Astrocyte (in vitro differentiated cells and primary cell): ENCODE data around the gene BARHL2. TPM values are rescaled to one million over a fixed set of nuclear protein-coding genes. Genes with fewer than 3 reads are reported as not detected.

Experiments used
- DNase-seq: peaks from one replicate; pipeline ENCODE4 v3.0.0-alpha.2; 2010; ENCODE audit warnings: low read depth
- FAIRE-seq: peaks from 2 replicates; lab custom pipeline; 2011; peaks lifted over from hg19 to GRCh38; lab: Jason Lieb, UNC
- H2AFZ ChIP-seq: 2 replicates; pipeline ENCODE4 v1.6.0; 2012; ENCODE audit warnings: low read depth, low read length, inconsistent platforms
- H3K27ac ChIP-seq: 2 replicates; pipeline ENCODE4 v1.5.1; 2011; ENCODE audit warnings: low read depth, low read length, inconsistent platforms
- H3K27me3 ChIP-seq: 2 replicates; pipeline ENCODE4 v1.6.0; 2011; ENCODE audit warnings: low read length, inconsistent platforms; ENCODE audit not compliant: insufficient read depth
- H3K36me3 ChIP-seq: 2 replicates; pipeline ENCODE4 v1.5.1; 2011; ENCODE audit warnings: low read length, inconsistent platforms; ENCODE audit not compliant: insufficient read depth
- H3K4me1 ChIP-seq: 2 replicates; pipeline ENCODE4 v1.5.1; 2011; ENCODE audit warnings: low read length, inconsistent platforms; ENCODE audit not compliant: insufficient read depth
- H3K4me2 ChIP-seq: 2 replicates; pipeline ENCODE4 v1.6.0; 2012; ENCODE audit warnings: low read length, inconsistent platforms
- H3K4me3 ChIP-seq: 2 replicates; pipeline ENCODE4 v1.5.1; 2011; ENCODE audit warnings: low read depth, mild to moderate bottlenecking, low read length, inconsistent platforms; ENCODE audit not compliant: insufficient read depth
- H3K79me2 ChIP-seq: 2 replicates; pipeline ENCODE4 v1.6.0; 2012; ENCODE audit warnings: mild to moderate bottlenecking, low read length, inconsistent platforms; ENCODE audit not compliant: insufficient read depth
- H3K9ac ChIP-seq: 2 replicates; pipeline ENCODE4 v1.6.0; 2012; ENCODE audit warnings: mild to moderate bottlenecking, low read length, inconsistent platforms
- H3K9me3 ChIP-seq: 2 replicates; pipeline ENCODE4 v1.5.1; 2012; ENCODE audit warnings: low read depth, mild to moderate bottlenecking, low read length, inconsistent platforms; ENCODE audit not compliant: insufficient read depth
- H4K20me1 ChIP-seq: 2 replicates; pipeline ENCODE4 v1.6.0; 2012; ENCODE audit warnings: low read length, inconsistent platforms; ENCODE audit not compliant: insufficient read depth
- H3K27ac Mint-ChIP-seq: one replicate; pipeline ENCODE4 v1.8.0; 2021; ENCODE audit warnings: mild to moderate bottlenecking, mixed read lengths; ENCODE audit not compliant: unreplicated experiment
- H3K27me3 Mint-ChIP-seq: one replicate; pipeline ENCODE4 v1.8.0; 2021; ENCODE audit warnings: low read depth, mixed read lengths; ENCODE audit not compliant: unreplicated experiment
- H3K36me3 Mint-ChIP-seq: one replicate; pipeline ENCODE4 v1.8.0; 2021; ENCODE audit warnings: low read depth, mixed read lengths; ENCODE audit not compliant: unreplicated experiment
- H3K4me1 Mint-ChIP-seq: one replicate; pipeline ENCODE4 v1.8.0; 2021; ENCODE audit warnings: low read depth, mixed read lengths; ENCODE audit not compliant: unreplicated experiment
- H3K4me3 Mint-ChIP-seq: one replicate; pipeline ENCODE4 v1.8.0; 2021; ENCODE audit warnings: mild to moderate bottlenecking, moderate library complexity, mixed read lengths; ENCODE audit not compliant: unreplicated experiment
- H3K9me3 Mint-ChIP-seq: one replicate; pipeline ENCODE4 v1.8.0; 2021; ENCODE audit warnings: mild to moderate bottlenecking, mixed read lengths; ENCODE audit not compliant: unreplicated experiment
- EZH2 ChIP-seq: IDR thresholded peaks from 2 replicates; pipeline ENCODE4 v1.6.1; 2012; ENCODE audit warnings: mild to moderate bottlenecking, low read length, inconsistent platforms; ENCODE audit not compliant: insufficient read depth
- total RNA-seq: library from RNA; stranded (reverse); gene quantifications from 2 replicates; pipeline ENCODE4 v1.2.1, GENCODE V29; 2021
- TF ChIP-seq, protein P1 (sequence below): IDR thresholded peaks from 2 replicates; pipeline ENCODE4 v1.5.1; 2011; ENCODE audit warnings: low read depth, mild to moderate bottlenecking, inconsistent platforms, low read length, moderate library complexity; ENCODE audit not compliant: insufficient read depth

The BARHL2 gene
- total RNA-seq, 1 donor from 2014 or later, result not detected

DNA sequence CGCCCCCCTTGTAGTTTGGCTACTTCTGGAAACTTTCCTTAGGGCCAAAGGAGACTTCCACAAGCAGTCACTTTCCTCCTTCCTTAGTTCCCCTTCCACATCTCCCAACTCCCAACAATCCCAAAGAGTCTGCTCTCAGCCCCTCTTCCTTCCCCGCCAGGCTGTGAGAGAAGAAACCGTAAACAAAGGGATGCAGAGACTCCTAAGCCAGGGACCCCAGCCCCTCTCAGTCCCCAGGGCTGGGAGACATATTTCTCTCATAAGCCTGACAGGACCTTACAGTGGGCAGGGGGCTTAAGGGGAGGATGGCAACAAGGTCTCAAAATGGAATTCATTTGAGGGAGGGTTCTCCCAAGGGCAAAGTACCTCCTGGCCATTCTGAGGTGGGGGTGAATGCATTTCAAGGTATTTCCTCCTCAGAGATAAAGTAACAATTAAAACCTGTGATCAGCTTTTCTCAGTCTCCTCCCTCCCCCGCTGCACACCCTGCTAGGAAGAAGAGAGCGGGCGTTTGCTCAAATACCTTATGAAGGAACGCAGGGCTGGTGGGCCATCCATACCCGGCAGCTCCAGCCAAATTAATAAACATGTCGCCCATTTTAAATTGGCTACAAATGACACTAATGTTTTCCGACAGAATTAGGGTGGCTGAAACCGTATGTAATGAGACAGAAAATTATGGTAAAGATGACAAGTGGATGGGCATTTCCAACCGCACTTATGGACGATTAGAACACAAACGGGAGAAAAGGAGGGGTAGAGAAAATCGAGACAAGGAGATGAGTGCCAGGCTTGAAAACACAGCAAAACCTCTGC lies 4.0 kb downstream of the BARHL2 start:
- Histone ChIP-seq H4K20me1 (no peaks in the 10 kb centered on the region), H3K4me2 (no peak overlapping the region), H3K36me3 (no peaks in the 10 kb centered on the region), H3K27ac (no peak overlapping the region), H3K4me3 (no peak overlapping the region), H3K79me2 (no peaks in the 10 kb centered on the region), H3K9ac (no peak overlapping the region), H3K9me3 (no peaks in the 10 kb centered on the region), H2AFZ (no peak overlapping the region), H3K4me1 (no peaks in the 10 kb centered on the region), H3K27me3 (peaks cover 91% of the 10 kb centered on the region)
- Mint-ChIP-seq H3K27me3 (peaks cover 88% of the 10 kb centered on the region), H3K4me1 (peaks cover 4% of the 10 kb centered on the region), H3K27ac (no peak overlapping the region), H3K36me3 (peaks cover 1% of the 10 kb centered on the region), H3K9me3 (peaks cover 5% of the 10 kb centered on the region), H3K4me3 (no peak overlapping the region)
- no peak for FAIRE-seq
- TF ChIP-seq, protein P1, sequence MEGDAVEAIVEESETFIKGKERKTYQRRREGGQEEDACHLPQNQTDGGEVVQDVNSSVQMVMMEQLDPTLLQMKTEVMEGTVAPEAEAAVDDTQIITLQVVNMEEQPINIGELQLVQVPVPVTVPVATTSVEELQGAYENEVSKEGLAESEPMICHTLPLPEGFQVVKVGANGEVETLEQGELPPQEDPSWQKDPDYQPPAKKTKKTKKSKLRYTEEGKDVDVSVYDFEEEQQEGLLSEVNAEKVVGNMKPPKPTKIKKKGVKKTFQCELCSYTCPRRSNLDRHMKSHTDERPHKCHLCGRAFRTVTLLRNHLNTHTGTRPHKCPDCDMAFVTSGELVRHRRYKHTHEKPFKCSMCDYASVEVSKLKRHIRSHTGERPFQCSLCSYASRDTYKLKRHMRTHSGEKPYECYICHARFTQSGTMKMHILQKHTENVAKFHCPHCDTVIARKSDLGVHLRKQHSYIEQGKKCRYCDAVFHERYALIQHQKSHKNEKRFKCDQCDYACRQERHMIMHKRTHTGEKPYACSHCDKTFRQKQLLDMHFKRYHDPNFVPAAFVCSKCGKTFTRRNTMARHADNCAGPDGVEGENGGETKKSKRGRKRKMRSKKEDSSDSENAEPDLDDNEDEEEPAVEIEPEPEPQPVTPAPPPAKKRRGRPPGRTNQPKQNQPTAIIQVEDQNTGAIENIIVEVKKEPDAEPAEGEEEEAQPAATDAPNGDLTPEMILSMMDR, result no peak
- peak; percentile 57 for TF ChIP-seq EZH2
- no peak for DNase-seq

DNA sequence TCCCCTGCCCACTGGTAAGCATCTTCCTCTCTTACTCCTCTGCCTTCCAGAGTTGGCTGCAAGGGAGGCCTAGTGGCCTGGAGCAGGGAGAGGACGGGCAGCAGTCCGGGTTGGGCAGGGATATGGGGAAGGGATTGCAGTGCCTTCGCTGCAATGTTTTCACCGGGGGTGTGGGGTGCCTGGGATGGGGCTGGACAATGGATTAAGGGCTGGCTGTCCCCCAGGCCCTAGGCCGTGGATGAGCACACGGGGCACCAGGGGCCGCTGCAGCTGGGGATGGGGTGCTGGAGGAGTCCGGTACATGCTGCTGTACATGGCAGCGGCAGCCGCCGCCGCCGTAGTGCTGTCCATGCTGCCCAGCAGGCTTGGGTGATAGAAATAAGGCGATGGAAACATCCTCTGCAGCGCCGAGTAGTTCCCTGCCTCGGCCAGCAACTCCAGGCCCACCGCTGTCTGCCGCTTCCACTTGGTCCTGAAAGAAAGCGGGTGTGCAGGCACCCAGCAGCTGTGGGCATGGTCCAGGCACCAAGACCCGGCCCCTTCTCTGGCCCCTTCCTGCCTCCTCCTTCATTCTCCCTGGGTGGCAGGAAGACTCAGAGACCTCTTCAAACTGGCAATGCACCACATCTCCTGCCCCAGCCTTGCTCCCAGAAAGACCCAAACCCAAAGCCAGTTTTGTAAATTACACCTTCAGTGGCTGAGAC lies 4.8 kb downstream of the BARHL2 start:
- no peak for DNase-seq
- H3K4me3 ChIP-seq, result no peak overlapping the region

More for the DNA sequence above, 4.8 kb downstream of the BARHL2 start:
- no peaks in the 10 kb centered on the region for H3K36me3 ChIP-seq
- H3K79me2 ChIP-seq, result no peaks in the 10 kb centered on the region
- H3K4me1 ChIP-seq, result no peaks in the 10 kb centered on the region
- H3K27ac Mint-ChIP-seq, result no peak overlapping the region
- peaks cover 95% of the 10 kb centered on the region for H3K27me3 ChIP-seq
- H3K36me3 Mint-ChIP-seq, result no peaks in the 10 kb centered on the region
- H3K27ac ChIP-seq, result no peak overlapping the region
- TF ChIP-seq, protein P1, result no peak
- no peak for TF ChIP-seq EZH2
- peaks cover 2% of the 10 kb centered on the region for H3K4me1 Mint-ChIP-seq
- no peak for FAIRE-seq
- H3K4me3 Mint-ChIP-seq, result no peak overlapping the region
- no peak overlapping the region for H2AFZ ChIP-seq
- H3K9me3 ChIP-seq, result no peaks in the 10 kb centered on the region
- no peak overlapping the region for H3K9ac ChIP-seq
- H4K20me1 ChIP-seq, result no peaks in the 10 kb centered on the region
- H3K27me3 Mint-ChIP-seq, result peaks cover 94% of the 10 kb centered on the region
- no peak overlapping the region for H3K4me2 ChIP-seq
- peaks cover 4% of the 10 kb centered on the region for H3K9me3 Mint-ChIP-seq
